Activated CD8-positive, alpha-beta memory T cell treated with anti-CD3 and anti-CD28 coated beads for 1 hour (primary cell): ENCODE data around the gene GGACT.
"Not testable (repeated sequence)": the region's sequence is repeated elsewhere in the genome, so short reads cannot be mapped to it uniquely, and the experiment has no call there.

Source experiments
- DNase-seq, 2 donors: peaks; one replicate each; pipeline ENCODE4 v3.0.0-alpha.2; 2020; ENCODE audit warnings: low read depth in 1 of 2; ENCODE audit errors: extremely low read depth in 1 of 2

Gene GGACT

GRCh38 chr13:100532836-100533435, 55.7 kb downstream of the GGACT start:
- no peak for DNase-seq

- no peak for DNase-seq
Measured at GRCh38 chr13:100532090-100532766, 56.4 kb downstream of the GGACT start.

DNA sequence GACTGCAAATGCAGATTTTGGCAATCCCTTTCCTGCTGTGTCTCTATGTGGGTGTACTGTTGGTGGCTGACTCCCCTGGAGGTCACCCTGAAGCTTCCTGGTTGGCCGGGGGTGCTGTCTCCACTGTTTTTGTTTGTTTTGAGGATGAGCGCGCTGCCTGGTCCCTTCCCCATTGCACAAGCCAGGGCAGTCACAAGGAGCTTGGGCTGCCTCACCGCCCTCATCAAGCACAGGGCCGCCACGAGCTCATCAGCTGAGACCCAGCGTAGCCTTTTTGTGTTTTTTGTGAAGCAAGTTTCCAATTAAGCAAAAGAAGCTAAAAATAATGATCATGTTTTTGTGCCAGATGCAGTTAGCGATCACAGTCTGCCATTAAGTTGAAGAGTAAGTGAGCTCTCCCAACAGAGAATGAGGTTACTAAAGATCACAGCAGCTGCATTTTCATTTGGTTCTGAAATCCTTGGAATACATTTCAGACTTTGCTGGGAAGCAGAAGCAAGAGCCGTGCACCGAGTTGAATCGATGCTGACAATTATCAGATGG, 57.8 kb downstream of the GGACT start:
- no peak for DNase-seq

DNA sequence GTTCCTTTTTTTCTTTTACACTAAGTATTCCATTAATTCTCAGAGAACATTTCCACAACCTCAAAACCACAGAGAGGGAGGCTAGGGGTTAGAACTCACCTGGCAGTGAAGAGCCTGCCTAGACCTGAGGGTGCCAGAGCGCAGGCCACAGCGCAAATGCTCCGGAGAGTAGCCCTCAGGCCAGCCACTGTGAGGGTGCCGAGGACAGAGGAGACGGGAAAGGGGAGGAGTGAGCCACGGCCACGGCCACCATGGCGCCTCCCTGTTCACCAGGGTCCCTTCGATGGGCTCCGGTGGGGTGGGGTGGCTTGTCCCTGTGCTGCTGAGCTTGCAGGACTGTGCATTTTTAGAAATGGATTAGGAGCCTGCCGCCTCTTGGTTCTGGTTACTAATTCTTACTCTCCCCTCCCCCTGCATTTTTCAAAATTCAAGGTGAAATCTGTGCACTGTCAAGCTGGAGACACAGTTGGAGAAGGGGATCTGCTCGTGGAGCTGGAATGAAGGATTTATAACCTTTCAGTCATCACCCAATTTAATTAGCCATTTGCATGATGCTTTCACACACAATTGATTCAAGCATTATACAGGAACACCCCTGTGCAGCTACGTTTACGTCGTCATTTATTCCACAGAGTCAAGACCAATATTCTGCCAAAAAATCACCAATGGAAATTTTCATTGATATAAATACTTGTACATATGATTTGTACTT, 58.8 kb downstream of the GGACT start:
- DNase-seq: no peak

- no peak for DNase-seq
Measured at GRCh38 chr13:100528820-100529219, 59.8 kb downstream of the GGACT start.

DNA sequence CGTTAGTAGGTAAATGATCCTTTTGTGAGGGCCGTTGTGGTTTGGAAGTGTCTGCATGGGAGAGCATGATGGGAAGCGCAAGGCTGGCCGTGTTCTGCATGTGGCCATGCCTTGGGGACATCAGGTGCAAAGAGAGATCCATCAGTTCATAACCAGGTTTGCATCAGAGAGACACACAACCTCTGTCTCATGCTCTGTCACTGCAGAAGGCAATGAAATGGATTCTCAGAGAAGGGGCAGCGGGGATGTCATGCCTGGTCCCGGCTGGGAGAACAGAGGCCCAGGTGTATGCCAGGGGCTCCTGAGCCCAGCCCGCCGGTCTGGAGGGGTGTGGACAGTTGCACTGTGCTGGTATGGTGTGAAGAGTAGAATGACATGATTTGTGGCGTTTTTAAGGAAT, 60.2 kb downstream of the GGACT start:
- DNase-seq: no peak

DNA sequence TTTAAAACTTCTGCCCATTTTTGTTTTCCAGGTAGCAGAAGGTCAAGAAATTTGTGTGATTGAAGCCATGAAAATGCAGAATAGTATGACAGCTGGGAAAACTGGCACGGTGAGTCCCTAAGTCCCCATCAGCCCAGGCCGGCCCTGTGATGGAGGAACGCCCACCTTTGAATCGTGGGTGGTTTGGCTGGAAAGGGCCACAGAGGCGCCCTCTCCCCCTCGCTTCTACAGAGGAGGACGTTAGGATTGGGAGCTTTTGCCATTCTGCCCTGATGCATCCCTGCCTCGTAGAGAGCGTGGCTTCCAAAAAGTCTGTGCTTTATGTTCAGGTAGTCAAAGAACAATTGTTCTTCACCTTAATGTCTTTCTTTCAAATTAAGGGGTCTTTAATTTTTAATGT, 60.9 kb downstream of the GGACT start:
- no peak for DNase-seq

- DNase-seq: no peak
Measured at GRCh38 chr13:100526318-100527000, 62.1 kb downstream of the GGACT start.

GRCh38 chr13:100525453-100526317, 62.9 kb downstream of the GGACT start:
- no peak for DNase-seq

GRCh38 chr13:100524688-100525087, 63.9 kb downstream of the GGACT start:
- DNase-seq: not testable (repeated sequence)

DNA sequence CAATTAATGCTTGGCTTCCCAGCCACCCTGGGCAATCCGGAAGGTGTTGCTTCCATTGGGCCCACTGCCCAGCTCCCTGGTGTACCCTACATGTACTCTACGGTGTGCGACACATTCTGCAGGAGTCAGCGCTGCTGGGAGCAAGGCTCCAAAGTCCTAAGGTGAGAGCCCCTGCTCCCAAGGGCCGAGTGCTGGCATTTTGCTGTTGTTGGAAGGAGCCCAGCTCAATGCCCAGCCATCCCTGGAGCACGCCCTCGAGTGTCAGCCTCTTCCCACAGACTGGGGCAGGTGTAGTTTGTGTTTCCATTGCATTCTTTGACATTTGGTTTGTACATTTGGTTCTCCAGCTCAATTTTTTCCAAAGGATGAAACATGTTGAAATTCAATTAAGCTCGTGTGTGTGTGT, 64.6 kb downstream of the GGACT start:
- no peak for DNase-seq

GRCh38 chr13:100523411-100523810, 65.2 kb downstream of the GGACT start:
- no peak for DNase-seq

DNA sequence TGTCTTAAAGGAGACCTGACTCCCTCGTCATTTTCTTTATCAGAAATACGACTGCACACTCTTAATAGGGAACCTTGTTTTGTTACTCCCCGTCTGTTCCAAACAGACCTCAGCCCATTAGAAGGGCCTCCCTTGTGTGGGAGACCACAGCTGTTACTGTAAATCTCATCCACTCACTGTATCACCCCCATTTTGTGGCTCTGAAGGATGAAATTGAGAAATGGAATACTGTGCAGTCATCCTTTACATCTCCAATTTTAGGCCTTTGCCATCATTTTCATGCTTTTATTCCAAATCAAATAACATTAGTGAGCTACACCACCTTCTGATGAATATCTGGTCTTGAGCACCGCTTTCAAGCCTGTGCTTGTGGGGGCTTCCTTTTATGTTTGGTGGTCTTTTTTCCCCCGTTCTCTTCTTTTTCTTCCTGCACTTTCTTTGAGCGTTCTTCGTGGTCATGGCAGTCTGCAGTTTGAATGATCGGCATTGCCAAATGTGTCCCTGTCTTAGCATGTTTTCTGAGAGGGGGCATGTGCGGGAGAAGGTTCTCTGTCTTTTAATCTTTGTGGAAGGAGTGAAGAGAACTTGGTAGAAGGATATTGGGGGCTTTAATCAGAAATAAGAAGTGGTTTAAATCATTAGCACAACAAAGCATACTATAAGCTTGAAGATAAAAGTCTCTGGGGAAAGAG, 65.8 kb downstream of the GGACT start:
- no peak for DNase-seq

DNA sequence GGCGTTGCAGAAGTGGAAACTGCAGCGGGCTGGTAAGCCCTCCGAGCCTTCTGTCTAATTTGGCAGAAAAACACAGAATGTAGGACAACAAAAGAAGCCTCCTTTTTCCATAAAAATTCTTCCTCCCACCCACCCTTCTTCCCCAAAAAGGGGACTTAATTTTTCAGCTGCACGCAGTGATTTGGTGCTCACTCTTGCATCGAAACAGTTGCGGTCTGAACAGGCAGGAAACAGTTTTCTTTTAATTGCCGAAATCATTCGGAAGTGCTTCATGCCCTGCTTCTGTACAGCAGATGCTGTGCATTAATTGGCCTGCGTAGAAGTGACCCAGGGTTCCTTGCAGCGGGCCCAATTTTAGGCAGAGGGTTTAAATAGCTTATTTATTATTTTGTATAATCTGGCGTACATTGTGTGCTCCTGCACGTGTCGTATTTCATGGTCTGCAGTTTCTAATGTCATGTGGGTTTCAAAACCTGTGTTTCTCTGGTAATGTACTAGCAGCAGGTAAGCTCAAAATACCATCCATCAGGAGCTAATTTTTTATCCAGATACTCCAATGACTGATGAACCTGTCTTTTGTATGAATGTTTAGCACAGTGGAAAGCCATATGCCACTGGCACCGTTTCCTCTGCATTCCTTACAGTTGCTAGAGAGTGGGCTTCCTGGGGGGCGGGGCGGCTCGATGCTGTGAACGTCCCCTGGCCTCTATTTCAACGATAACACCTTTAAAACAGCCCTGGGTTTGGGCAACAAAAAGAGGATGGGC, 66.6 kb downstream of the GGACT start:
- no peak for DNase-seq

DNA sequence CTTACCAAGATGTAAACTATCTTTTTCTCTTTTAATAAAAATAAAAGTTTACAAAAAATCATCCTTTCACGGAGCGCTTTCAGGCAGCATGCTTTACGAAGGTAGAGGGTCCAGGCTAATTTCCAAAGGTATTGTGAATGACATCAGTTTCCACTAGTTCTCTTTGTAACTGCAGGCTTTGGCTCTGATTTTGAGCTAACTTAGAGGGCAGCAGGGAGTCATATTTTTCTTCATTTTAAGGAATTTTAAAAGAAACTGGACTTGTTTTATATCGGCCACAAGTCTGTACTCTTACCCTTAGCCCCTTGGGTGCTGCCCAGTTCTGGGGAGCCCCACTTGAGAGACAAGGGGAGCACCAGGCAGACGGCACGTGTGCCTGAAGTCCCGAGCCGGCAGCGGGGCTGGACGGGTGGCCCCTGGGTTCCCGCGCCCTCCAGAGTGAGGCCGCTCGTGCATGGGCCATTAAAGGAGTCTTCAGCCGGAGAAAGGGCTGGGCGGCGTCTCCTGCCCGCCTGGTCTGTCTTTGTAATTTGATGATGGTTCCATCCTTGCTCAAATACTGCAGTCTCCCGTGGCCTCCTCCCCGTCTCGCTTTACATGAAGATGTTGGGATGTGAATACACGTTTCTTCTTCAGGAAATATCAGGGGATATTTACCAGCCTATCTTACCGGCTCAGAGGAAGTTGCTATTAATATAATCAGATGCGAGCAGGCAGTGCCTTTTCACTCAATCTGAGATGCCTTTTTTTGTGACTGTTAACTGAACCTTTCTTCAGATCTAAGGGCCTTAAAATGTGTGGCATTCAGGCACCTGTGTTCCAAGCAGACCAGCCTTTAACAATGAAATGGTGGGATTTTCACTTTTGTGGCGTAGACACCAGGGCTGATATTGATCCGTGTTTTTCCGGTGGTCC, 67.4 kb downstream of the GGACT start:
- no peak for DNase-seq

- DNase-seq: no peak
Measured at GRCh38 chr13:100519626-100520025, 69.0 kb downstream of the GGACT start.

GRCh38 chr13:100518394-100519062, 70.1 kb downstream of the GGACT start:
- no peak for DNase-seq

GRCh38 chr13:100517728-100518127, 70.9 kb downstream of the GGACT start:
- no peak for DNase-seq
